OCI-LY7 (cell line): ENCODE measurements around the gene MED4. TPM values are rescaled to one million over a fixed set of nuclear protein-coding genes. Genes with fewer than 3 reads are reported as not detected.

Experiments used
- BruUV-seq: library from RNA; stranded (reverse); fragments of 400-500 nt; replicated peaks from 2 replicates; lab custom pipeline; 2021; lab: Mats Ljungman, UMichigan
- CTCF ChIA-PET: fragments of 300-600 bp; sonication (Branson Sonifier 250); formaldehyde crosslinking; loops from one replicate; lab custom pipeline; 2022; ENCODE audit warnings: antibody characterized with exemption; ENCODE audit not compliant: unreplicated experiment; lab: Charles Lee
- POLR2A ChIA-PET: fragments of 300-600 bp; sonication (Branson Sonifier 250); formaldehyde crosslinking; loops from one replicate; lab custom pipeline; 2022; ENCODE audit warnings: antibody characterized with exemption; lab: Charles Lee
- DNase-seq: peaks from one replicate; pipeline ENCODE4 v3.0.0-alpha.2; 2015; ENCODE audit warnings: low spot score
- H2AFZ ChIP-seq: fragments of 200-600 bp; sonication (generic), shearing (Covaris generic); 2 replicates; pipeline ENCODE4 v1.6.1; 2014; ENCODE audit warnings: mild to moderate bottlenecking, antibody characterized with exemption, low read length, moderate library complexity
- H3K27ac ChIP-seq: fragments of 200-600 bp; sonication (generic); 2 replicates; pipeline ENCODE4 v1.5.1; 2014; ENCODE audit warnings: mixed run types, low read depth, mild to moderate bottlenecking, moderate library complexity, low read length, inconsistent platforms; ENCODE audit not compliant: poor library complexity, severe bottlenecking
- H3K36me3 ChIP-seq: fragments of 200-600 bp; sonication (generic); 2 replicates; pipeline ENCODE4 v1.6.1; 2014; ENCODE audit warnings: mild to moderate bottlenecking, antibody characterized with exemption, low read length, moderate library complexity, mixed read lengths; ENCODE audit not compliant: insufficient read depth
- H3K4me1 ChIP-seq: fragments of 200-600 bp; sonication (generic); 2 replicates; pipeline ENCODE4 v1.5.1; 2014; ENCODE audit warnings: mild to moderate bottlenecking, low read length; ENCODE audit not compliant: insufficient read depth, poor library complexity, severe bottlenecking
- H3K4me2 ChIP-seq: fragments of 200-600 bp; sonication (generic); 2 replicates; pipeline ENCODE4 v1.6.1; 2014; ENCODE audit warnings: mild to moderate bottlenecking, low read length
- H3K4me3 ChIP-seq: fragments of 200-600 bp; sonication (generic); 2 replicates; pipeline ENCODE4 v1.5.1; 2014; ENCODE audit warnings: mild to moderate bottlenecking, low read depth, low read length; ENCODE audit not compliant: poor library complexity, severe bottlenecking
- H3K79me2 ChIP-seq: fragments of 200-600 bp; sonication (generic); 2 replicates; pipeline ENCODE4 v1.6.1; 2016; ENCODE audit warnings: low read depth, mild to moderate bottlenecking, low read length, moderate library complexity, mixed read lengths; ENCODE audit not compliant: insufficient read depth
- H3K9me2 ChIP-seq: fragments of 200-600 bp; sonication (generic); 2 replicates; pipeline ENCODE4 v1.6.1; 2016; ENCODE audit warnings: mild to moderate bottlenecking, low read length, mixed read lengths; ENCODE audit not compliant: insufficient read depth
- H3K9me3 ChIP-seq: fragments of 200-600 bp; sonication (generic); 2 replicates; pipeline ENCODE4 v1.6.1; 2014; ENCODE audit warnings: mild to moderate bottlenecking, mixed run types, low read length, mixed read lengths
- H4K20me1 ChIP-seq: fragments of 200-600 bp; sonication (generic); 2 replicates; pipeline ENCODE4 v1.6.1; 2014; ENCODE audit warnings: mild to moderate bottlenecking, antibody characterized with exemption, low read length, moderate library complexity, mixed read lengths; ENCODE audit not compliant: insufficient read depth
- CTCF ChIP-seq: fragments of 200-600 bp; sonication (generic); conservative IDR thresholded peaks from 2 replicates; pipeline ENCODE4 v1.5.1; 2014; ENCODE audit warnings: mild to moderate bottlenecking, antibody characterized with exemption, low read length, moderate library complexity, mixed read lengths
- EZH2phosphoT487 ChIP-seq: fragments of 200-600 bp; sonication (generic); IDR thresholded peaks from 2 replicates; pipeline ENCODE4 v1.6.1; 2018; ENCODE audit warnings: low read depth, borderline replicate concordance, mild to moderate bottlenecking, mixed run types, antibody characterized with exemption, low read length, moderate library complexity, mixed read lengths
- intact Hi-C: fragments of 100-400 bp; cut with micrococcal nuclease; formaldehyde crosslinking; loops from one replicate; pipeline ENCODE4 v1.10.0; 2022; ENCODE audit not compliant: unreplicated experiment
- total RNA-seq, 2 experiments: library from RNA; depleted of rRNA in 1 of 2; stranded (reverse); fragments of >200 nt in 1 of 2; shearing (Covaris generic) in 1 of 2; gene quantifications; 2 replicates each; pipeline ENCODE4 v1.2.3, GENCODE V29; 2014 to 2022

The MED4 gene
- total RNA-seq, 2 experiments from 2014 or later = 31.1 to 57.0 TPM

- BruUV-seq = no TSS peak
Measured at GRCh38 chr13:48078251-48078656, 16.6 kb downstream of the MED4 start.

GRCh38 chr13:48074006-48074405, 20.9 kb downstream of the MED4 start:
- H3K4me1 ChIP-seq = peaks cover 10% of the 10 kb centered on the region
- H3K27ac ChIP-seq = no peak overlapping the region
- BruUV-seq = no TSS peak
- ChIA-PET CTCF (no interaction called here), POLR2A (no interaction called here)
- H3K4me3 ChIP-seq = no peak overlapping the region
- peaks cover 25% of the 10 kb centered on the region; the same call in 1 of the 2 replicates for H3K9me3 ChIP-seq
- no peaks in the 10 kb centered on the region for H4K20me1 ChIP-seq
- no peak overlapping the region for H2AFZ ChIP-seq
- H3K9me2 ChIP-seq = no peaks in the 10 kb centered on the region
- H3K36me3 ChIP-seq = peaks cover 99% of the 10 kb centered on the region
- intact Hi-C loops = no loop called here
- no peak for TF ChIP-seq CTCF
- TF ChIP-seq EZH2phosphoT487 = no peak
- H3K4me2 ChIP-seq = no peak overlapping the region
- no peak for DNase-seq
- H3K79me2 ChIP-seq = peaks cover 11% of the 10 kb centered on the region; the same call in 1 of the 2 replicates

More at GRCh38 chr13:48078251-48078656, 16.6 kb downstream of the MED4 start:
- H3K4me3 ChIP-seq = no peak overlapping the region
- no peak overlapping the region for H2AFZ ChIP-seq
- ChIA-PET CTCF (interaction anchor here (0.8 to 1.3 kb wide), 3 partner anchors 16 to 154 kb away, joined by 3 to 6 read pairs (median 3); partner anchors contain the start of genes ITM2B and MED4), POLR2A (interaction anchor here (0.7 to 1.8 kb wide), 6 partner anchors 10 to 224 kb away, joined by 3 to 9 read pairs (median 3); no protein-coding TSS in a partner anchor)
- no peaks in the 10 kb centered on the region for H4K20me1 ChIP-seq
- peaks cover 96% of the 10 kb centered on the region for H3K36me3 ChIP-seq
- H3K9me2 ChIP-seq = no peaks in the 10 kb centered on the region
- H3K27ac ChIP-seq = peak overlapping the region; percentile 48
- H3K4me2 ChIP-seq = no peak overlapping the region; the same call in 1 of the 2 replicates
- peaks cover 10% of the 10 kb centered on the region for H3K4me1 ChIP-seq
- peaks cover 11% of the 10 kb centered on the region; the same call in 1 of the 2 replicates for H3K79me2 ChIP-seq
- DNase-seq = peak; percentile 83
- intact Hi-C loops = no loop called here
- peaks cover 5% of the 10 kb centered on the region; the same call in 1 of the 2 replicates for H3K9me3 ChIP-seq
- TF ChIP-seq EZH2phosphoT487 = no peak
- TF ChIP-seq CTCF = peak; percentile 83

GRCh38 chr13:48072787-48073186, 22.1 kb downstream of the MED4 start:
- CTCF ChIA-PET = no interaction called here
- H3K9me2 ChIP-seq = no peaks in the 10 kb centered on the region

More at GRCh38 chr13:48072787-48073186, 22.1 kb downstream of the MED4 start:
- Histone ChIP-seq H3K36me3 (peaks cover 100% of the 10 kb centered on the region), H3K4me3 (no peak overlapping the region), H2AFZ (no peak overlapping the region), H3K4me2 (no peak overlapping the region), H3K9me3 (peaks cover 25% of the 10 kb centered on the region; the same call in 1 of the 2 replicates), H3K79me2 (peaks cover 9% of the 10 kb centered on the region; the same call in 1 of the 2 replicates), H3K27ac (no peak overlapping the region), H3K4me1 (no peaks in the 10 kb centered on the region), H4K20me1 (no peaks in the 10 kb centered on the region)
- TF ChIP-seq EZH2phosphoT487 = no peak
- no peak for TF ChIP-seq CTCF
- intact Hi-C loops = no loop called here
- no peak for DNase-seq
- POLR2A ChIA-PET = interaction anchor here (0.8 kb wide), 1 partner anchor 36 kb away, joined by 5 read pairs; no protein-coding TSS in a partner anchor
- no TSS peak for BruUV-seq
